Activated T-cell treated with anti-CD3 and anti-CD28 coated beads, Interleukin-2, amount 50 U/mL, for 24 hours (primary cell): ENCODE results near the gene ATP6V0C.
"Not testable (repeated sequence)": the region's sequence is repeated elsewhere in the genome, so short reads cannot be mapped to it uniquely, and the experiment has no call there.

Source experiments
- DNase-seq: peaks from one replicate; pipeline ENCODE4 v3.0.0-alpha.2; 2020
- H3K27ac Mint-ChIP-seq: 2 replicates; pipeline ENCODE4 v1.8.0; 2020; ENCODE audit warnings: mild to moderate bottlenecking, mixed read lengths
- H3K27me3 Mint-ChIP-seq: 2 replicates; pipeline ENCODE4 v1.8.0; 2020; ENCODE audit warnings: mixed read lengths
- H3K36me3 Mint-ChIP-seq: 2 replicates; pipeline ENCODE4 v1.8.0; 2020; ENCODE audit warnings: low read depth, mixed read lengths
- H3K4me1 Mint-ChIP-seq: 2 replicates; pipeline ENCODE4 v1.8.0; 2020; ENCODE audit warnings: low read depth, mixed read lengths
- H3K4me3 Mint-ChIP-seq: 2 replicates; pipeline ENCODE4 v1.8.0; 2020; ENCODE audit warnings: mild to moderate bottlenecking, moderate library complexity, mixed read lengths
- H3K9me3 Mint-ChIP-seq: 2 replicates; pipeline ENCODE4 v1.8.0; 2020; ENCODE audit warnings: mixed read lengths

The ATP6V0C gene

DNA sequence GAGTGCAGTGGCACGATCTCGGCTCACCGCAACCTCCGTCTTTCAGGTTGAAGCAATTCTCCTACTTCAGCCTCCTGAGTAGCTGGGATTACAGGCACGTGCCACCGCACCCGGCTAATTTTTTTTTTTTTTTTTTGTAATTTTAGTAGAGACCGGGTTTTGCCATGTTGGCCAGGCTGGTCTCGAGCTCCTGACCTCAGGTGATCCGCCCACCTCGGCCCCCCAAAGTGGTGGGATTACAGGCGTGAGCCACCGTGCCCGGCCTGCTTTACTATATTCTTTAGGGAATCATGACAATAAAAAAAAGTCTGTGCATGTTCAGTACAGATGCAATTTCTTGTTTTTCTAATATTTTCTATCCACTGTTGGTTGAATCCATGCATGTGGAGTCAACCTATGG, 30.0 kb downstream of the ATP6V0C start:
- H3K4me3 Mint-ChIP-seq, H3K27ac Mint-ChIP-seq, H3K27me3 Mint-ChIP-seq, DNase-seq, H3K9me3 Mint-ChIP-seq: not testable (repeated sequence)
- Mint-ChIP-seq H3K36me3 (peaks cover 39% of the 10 kb centered on the region), H3K4me1 (peaks cover 43% of the 10 kb centered on the region)

DNA sequence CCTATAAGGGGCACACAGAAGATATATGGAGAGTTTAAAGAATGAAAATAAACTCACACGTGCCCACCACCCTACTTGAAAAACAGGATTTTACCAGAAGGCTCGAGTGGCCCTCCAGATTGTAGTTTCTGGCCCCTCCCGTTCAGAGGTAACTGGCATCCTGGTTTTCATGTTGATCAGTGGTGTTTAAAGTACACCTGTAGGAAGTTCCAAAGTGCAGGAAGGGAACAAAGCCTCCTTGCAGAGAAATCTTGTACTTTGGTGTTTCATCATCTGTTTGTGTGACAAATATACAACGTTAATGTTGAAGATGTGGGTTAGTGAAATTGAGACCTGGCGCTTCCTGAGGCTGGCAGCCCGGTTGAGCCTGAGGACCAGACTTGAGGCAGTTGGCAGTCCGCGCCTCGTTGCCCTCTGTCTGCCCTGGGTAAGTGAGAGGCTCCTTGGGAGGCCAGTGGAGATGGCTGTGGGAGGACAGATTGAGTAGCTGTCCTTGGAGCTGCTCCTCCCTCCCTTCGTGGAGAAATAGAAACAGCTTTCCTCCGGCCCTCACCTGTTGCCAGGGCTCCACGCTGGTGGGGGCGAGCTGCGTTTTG, 36.6 kb downstream of the ATP6V0C start:
- H3K4me1 Mint-ChIP-seq, H3K27me3 Mint-ChIP-seq, DNase-seq, H3K9me3 Mint-ChIP-seq, H3K27ac Mint-ChIP-seq, H3K4me3 Mint-ChIP-seq, H3K36me3 Mint-ChIP-seq: not testable (repeated sequence)

DNA sequence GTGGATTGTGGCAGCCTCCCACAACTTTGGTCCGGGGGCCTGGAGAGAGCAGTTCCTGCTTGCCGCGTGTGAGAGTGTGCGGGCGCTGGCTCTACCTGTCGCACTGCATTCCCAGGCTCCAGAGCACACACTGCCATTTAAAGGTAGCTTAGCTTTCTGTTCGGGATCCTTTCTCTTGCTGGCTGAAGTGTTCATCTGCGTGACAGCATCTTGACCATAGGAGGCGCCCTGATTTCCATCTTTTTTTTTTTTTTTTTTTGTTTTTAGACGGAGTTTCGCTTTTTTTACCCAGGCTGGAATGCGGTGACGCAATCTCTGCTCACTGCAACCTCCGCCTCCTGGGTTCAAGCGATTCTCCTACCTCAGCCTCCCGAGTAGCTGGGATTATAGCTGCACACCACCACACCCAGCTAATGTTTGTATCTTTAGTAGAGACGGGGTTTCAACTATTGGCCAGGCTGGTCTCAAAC, 37.7 kb downstream of the ATP6V0C start:
- H3K4me3 Mint-ChIP-seq, H3K36me3 Mint-ChIP-seq, H3K9me3 Mint-ChIP-seq, H3K4me1 Mint-ChIP-seq, H3K27me3 Mint-ChIP-seq, DNase-seq: not testable (repeated sequence)
- peak overlapping the region; percentile 33 for H3K27ac Mint-ChIP-seq

DNA sequence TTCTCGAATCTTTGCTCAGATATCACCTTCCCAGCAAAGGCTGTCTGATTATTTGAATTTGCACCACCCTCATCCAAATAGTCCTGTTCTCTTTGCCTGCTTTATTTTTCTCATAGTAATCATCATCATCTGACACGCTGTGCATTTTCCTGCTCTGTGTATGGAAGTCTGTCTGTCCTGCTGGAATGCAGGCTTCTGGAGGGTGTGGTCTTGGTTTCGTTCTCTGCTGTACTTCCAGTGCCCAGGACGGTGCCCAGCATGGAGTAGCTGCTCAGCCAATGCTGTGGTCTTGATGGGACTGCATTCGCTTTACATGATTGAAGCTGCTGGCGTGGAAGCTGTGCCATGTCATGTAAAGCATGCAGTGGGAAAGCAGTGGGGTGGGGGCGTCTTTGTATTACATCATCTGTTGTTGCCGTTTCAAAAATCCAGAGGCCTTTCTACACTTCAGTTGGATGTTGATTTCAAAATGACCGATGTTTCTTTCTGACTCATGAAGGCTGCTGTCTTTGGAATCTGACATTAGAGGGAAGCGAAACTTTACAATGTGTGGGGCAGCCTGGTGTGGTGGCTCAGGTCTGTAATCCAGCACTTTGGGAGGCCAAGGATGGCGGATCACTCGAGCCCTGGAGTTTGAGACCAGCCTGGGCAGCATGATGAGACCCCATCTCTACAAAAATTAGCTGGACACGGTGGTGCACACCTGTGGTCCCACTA, 41.1 kb downstream of the ATP6V0C start:
- H3K9me3 Mint-ChIP-seq, H3K36me3 Mint-ChIP-seq, H3K27ac Mint-ChIP-seq: not testable (repeated sequence)

DNA sequence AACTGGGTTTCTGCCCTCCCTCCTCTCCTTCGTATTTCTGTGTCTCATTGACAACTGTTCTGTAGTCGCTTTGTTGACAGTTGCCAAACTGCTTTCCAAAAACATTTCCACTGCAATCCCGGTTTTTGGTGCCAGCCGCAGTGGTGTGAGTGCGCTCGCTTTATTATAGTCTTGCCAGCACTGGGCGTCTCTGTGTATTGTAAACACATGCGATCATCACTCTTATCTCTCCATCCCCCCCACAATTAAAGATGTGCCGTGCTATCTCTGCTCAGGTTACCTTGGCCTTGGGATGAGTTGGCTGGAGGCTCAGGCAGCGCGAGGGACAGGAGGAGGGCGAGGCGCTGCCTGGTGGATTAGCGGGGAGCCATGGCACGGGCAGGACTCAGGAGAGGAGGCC, 43.4 kb downstream of the ATP6V0C start:
- not testable (repeated sequence) for H3K4me1 Mint-ChIP-seq, H3K27me3 Mint-ChIP-seq, H3K9me3 Mint-ChIP-seq, H3K4me3 Mint-ChIP-seq, H3K36me3 Mint-ChIP-seq, DNase-seq, H3K27ac Mint-ChIP-seq

More for the DNA sequence above, 41.1 kb downstream of the ATP6V0C start:
- DNase-seq, H3K4me3 Mint-ChIP-seq, H3K27me3 Mint-ChIP-seq, H3K4me1 Mint-ChIP-seq: not testable (repeated sequence)

DNA sequence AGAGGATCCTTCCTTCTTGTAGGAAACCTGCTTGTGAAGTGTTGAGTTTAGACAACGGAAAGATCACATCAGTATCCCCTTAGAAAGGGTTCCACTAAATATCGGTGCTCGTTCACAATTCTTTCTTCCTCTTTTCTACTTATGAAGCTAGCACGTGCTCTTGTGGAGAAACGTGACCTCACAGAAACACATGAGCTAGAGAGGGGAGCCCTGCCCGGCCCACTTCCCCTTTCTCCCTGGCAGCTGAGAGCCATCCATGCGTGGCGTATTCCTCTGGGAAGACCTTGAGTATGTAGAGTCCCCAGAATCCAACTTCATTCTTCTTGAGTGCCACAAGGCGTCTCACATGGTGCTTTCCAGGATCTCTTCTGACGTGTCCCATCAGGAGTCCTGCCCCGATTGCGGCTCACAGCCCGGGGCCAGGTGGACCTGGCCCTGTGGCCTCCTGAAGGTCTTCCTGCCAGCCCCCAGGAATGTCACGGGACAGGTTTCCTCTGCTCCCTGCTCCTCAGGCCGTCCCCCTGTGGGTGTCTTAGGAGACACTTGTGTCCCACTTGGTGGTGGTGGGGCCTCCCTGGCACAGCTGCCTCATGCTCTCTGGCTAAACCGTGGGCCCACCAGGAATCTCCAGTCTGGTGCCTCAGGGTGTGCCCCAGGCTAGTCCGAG, 46.5 kb downstream of the ATP6V0C start:
- not testable (repeated sequence) for H3K36me3 Mint-ChIP-seq, DNase-seq, H3K27ac Mint-ChIP-seq, H3K4me1 Mint-ChIP-seq, H3K27me3 Mint-ChIP-seq, H3K9me3 Mint-ChIP-seq, H3K4me3 Mint-ChIP-seq

DNA sequence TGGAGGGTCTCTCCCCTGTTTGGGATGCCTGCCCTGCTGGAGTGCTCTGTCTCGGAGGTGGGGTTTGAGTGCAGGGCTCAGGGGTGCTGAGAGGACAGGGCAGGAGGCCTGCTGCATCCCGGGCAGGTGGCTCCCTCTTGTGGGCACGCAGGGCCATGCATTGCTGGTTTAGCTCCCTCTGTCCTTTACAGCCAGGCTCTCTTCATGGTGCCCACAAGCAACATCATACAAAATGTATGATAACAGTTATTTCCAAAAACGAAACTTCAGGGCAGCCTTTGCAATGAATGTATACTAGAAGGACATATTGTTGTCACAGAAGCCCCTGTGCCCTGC, 47.0 kb downstream of the ATP6V0C start:
- H3K9me3 Mint-ChIP-seq, H3K27me3 Mint-ChIP-seq: not testable (repeated sequence)
- DNase-seq = peak; percentile 72

DNA sequence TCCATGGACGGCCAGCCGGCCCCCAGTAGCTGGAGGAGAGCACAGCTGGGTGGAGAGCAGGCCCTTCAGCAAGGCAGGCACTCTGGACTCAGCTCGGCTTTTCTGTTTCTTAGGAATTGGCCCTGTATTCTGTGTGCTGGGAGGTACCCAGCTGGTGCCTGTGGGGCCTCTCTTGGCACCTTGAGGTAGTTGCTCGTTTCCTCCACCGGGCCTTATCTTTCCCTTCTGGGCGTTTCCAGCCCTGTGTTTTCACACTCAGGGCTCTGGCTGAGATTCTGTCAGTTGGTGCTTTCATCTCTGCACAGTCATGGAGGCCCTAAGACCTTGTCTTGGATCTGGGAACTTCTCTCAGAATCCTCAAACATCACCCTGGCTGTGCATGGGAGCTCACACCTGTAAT, 53.8 kb downstream of the ATP6V0C start:
- not testable (repeated sequence) for H3K27me3 Mint-ChIP-seq, H3K4me1 Mint-ChIP-seq, H3K9me3 Mint-ChIP-seq, H3K27ac Mint-ChIP-seq, H3K36me3 Mint-ChIP-seq, H3K4me3 Mint-ChIP-seq, DNase-seq

More for the DNA sequence above, 47.0 kb downstream of the ATP6V0C start:
- H3K4me3 Mint-ChIP-seq, H3K36me3 Mint-ChIP-seq, H3K4me1 Mint-ChIP-seq, H3K27ac Mint-ChIP-seq: not testable (repeated sequence)

DNA sequence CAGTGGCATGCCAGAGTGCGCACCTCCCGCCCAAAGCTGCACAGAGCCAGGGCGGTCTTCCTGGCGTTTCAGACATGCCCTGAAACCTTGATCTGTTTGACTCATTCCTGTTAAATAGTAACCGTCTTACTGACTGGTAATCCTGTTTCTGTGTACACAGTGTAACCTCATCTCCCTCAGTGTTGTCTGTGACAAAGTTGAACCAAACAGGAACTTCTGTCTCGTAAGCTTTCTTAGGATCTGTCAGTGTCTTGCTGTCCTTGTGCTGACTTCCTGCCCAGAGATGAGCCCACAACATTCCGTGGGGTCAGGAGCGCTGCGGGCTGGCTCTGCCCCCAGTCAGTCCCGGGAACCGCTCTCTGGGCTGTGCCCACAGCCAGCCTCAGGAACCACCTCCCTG, 54.8 kb downstream of the ATP6V0C start:
- H3K4me3 Mint-ChIP-seq, H3K9me3 Mint-ChIP-seq, H3K4me1 Mint-ChIP-seq, DNase-seq, H3K36me3 Mint-ChIP-seq, H3K27me3 Mint-ChIP-seq, H3K27ac Mint-ChIP-seq: not testable (repeated sequence)
